HEK293T (cell line): Measurements from ENCODE around the gene RAD51B.

Source experiments
- CTCF ChIA-PET: fragments of 350-600 bp; formaldehyde crosslinking; extraction: SDS; loops from one replicate; lab custom pipeline; 2021; ENCODE audit warnings: antibody characterized with exemption, inconsistent platforms; lab: Yijun Ruan, JAX
- POLR2A ChIA-PET: fragments of 350-600 bp; formaldehyde crosslinking; extraction: SDS; loops from one replicate; lab custom pipeline; 2020; ENCODE audit warnings: antibody characterized with exemption, inconsistent platforms; lab: Yijun Ruan, JAX
- DNase-seq: peaks from one replicate; pipeline ENCODE4 v3.0.0; 2012; ENCODE audit warnings: mixed read lengths; ENCODE audit errors: extremely low spot score
- ARNT ChIP-seq: fragments of 450-650 bp; IDR thresholded peaks from 2 replicates; pipeline ENCODE4 v1.6.1; 2017; ENCODE audit warnings: mild to moderate bottlenecking
- BHLHE40 ChIP-seq: fragments of 450-650 bp; IDR thresholded peaks from 2 replicates; pipeline ENCODE4 v1.6.1; 2016; ENCODE audit warnings: mild to moderate bottlenecking, moderate library complexity, borderline replicate concordance
- CTBP1 ChIP-seq: fragments of 450-650 bp; IDR thresholded peaks from 2 replicates; pipeline ENCODE4 v1.6.1; 2016; ENCODE audit warnings: borderline replicate concordance
- ELF4 ChIP-seq: fragments of 450-650 bp; IDR thresholded peaks from 2 replicates; pipeline ENCODE4 v1.6.1; 2017; ENCODE audit warnings: antibody characterized with exemption
- FOXA1 ChIP-seq: fragments of 450-650 bp; IDR thresholded peaks from 2 replicates; pipeline ENCODE4 v1.6.1; 2016; ENCODE audit warnings: mild to moderate bottlenecking
- FOXK2 ChIP-seq: fragments of 450-650 bp; IDR thresholded peaks from 2 replicates; pipeline ENCODE4 v1.6.1; 2016; ENCODE audit warnings: mild to moderate bottlenecking
- FOXM1 ChIP-seq: fragments of 450-650 bp; IDR thresholded peaks from 2 replicates; pipeline ENCODE4 v1.6.1; 2017; ENCODE audit warnings: mild to moderate bottlenecking, borderline replicate concordance
- HDGF ChIP-seq: fragments of 450-650 bp; IDR thresholded peaks from 2 replicates; pipeline ENCODE4 v1.6.1; 2017; ENCODE audit warnings: antibody characterized with exemption, borderline replicate concordance
- L3MBTL2 ChIP-seq: fragments of 450-650 bp; conservative IDR thresholded peaks from 2 replicates; pipeline ENCODE4 v1.6.1; 2016; ENCODE audit warnings: mild to moderate bottlenecking
- LEF1 ChIP-seq: fragments of 450-650 bp; IDR thresholded peaks from 2 replicates; pipeline ENCODE4 v1.6.1; 2017; ENCODE audit warnings: mild to moderate bottlenecking, borderline replicate concordance
- NFRKB ChIP-seq: fragments of 450-650 bp; IDR thresholded peaks from 2 replicates; pipeline ENCODE4 v1.6.1; 2016; ENCODE audit warnings: mild to moderate bottlenecking, moderate library complexity
- SP1 ChIP-seq: fragments of 450-650 bp; IDR thresholded peaks from 2 replicates; pipeline ENCODE4 v1.6.1; 2017
- SUZ12 ChIP-seq: fragments of 450-650 bp; IDR thresholded peaks from 2 replicates; pipeline ENCODE4 v1.6.1; 2016; ENCODE audit warnings: mild to moderate bottlenecking
- TARDBP ChIP-seq: fragments of 450-650 bp; IDR thresholded peaks from 2 replicates; pipeline ENCODE4 v1.6.1; 2016
- ZNF384 ChIP-seq: fragments of 450-650 bp; IDR thresholded peaks from 2 replicates; pipeline ENCODE4 v1.6.1; 2016
- TF ChIP-seq, protein P1 (sequence below): fragments of 450-650 bp; IDR thresholded peaks from 2 replicates; pipeline ENCODE4 v1.6.1; 2016

RAD51B gene

DNA sequence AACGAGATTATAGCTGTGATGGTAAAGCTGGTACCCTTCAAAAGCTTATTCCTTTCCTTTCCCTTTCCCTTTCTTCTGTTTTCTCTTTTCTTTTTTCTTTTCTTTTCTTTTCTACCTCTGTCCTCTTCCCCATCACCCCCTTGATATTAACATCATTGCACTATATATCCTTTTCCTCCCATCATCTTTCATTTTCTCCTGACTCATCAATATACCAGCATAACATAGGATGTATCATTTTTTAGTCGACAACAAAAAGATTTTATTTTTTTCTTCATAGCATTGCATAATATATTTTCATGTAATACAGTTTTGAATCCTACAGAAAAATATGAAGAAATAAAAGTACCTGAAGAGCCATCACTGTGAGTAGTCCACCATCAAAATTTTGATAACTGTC lies 230.6 kb downstream of the RAD51B start:
- TF ChIP-seq FOXA1: no peak
- no peak for TF ChIP-seq NFRKB
- TF ChIP-seq L3MBTL2: no peak
- no peak for TF ChIP-seq FOXK2
- no peak for TF ChIP-seq ELF4
- TF ChIP-seq FOXM1: no peak
- TF ChIP-seq TARDBP: no peak
- TF ChIP-seq SUZ12: no peak
- TF ChIP-seq, protein P1, sequence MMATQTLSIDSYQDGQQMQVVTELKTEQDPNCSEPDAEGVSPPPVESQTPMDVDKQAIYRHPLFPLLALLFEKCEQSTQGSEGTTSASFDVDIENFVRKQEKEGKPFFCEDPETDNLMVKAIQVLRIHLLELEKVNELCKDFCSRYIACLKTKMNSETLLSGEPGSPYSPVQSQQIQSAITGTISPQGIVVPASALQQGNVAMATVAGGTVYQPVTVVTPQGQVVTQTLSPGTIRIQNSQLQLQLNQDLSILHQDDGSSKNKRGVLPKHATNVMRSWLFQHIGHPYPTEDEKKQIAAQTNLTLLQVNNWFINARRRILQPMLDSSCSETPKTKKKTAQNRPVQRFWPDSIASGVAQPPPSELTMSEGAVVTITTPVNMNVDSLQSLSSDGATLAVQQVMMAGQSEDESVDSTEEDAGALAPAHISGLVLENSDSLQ: no peak
- no peak for TF ChIP-seq HDGF
- no peak for TF ChIP-seq CTBP1
- no peak for TF ChIP-seq SP1
- CTCF ChIA-PET: no interaction called here
- POLR2A ChIA-PET: no interaction called here
- no peak for DNase-seq

DNA sequence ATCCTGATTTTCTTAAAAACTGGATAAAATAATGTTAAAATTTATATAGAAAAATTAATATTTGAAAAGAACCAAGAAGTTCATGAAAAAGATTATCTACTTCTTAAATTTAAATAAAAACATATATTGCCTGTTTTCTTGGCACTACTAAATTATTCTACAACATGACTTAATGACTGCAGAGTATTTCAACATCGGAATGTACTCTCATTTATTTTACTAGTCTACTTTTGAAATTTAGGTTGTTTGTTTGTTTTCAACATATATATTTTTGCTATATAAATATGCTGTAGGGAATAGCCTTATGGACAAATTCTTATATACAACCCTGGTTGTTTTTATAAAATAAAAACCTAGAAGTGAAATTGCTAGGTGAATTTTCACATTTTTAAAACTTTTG lies 231.6 kb downstream of the RAD51B start:
- CTCF ChIA-PET: no interaction called here
- POLR2A ChIA-PET: no interaction called here

DNA sequence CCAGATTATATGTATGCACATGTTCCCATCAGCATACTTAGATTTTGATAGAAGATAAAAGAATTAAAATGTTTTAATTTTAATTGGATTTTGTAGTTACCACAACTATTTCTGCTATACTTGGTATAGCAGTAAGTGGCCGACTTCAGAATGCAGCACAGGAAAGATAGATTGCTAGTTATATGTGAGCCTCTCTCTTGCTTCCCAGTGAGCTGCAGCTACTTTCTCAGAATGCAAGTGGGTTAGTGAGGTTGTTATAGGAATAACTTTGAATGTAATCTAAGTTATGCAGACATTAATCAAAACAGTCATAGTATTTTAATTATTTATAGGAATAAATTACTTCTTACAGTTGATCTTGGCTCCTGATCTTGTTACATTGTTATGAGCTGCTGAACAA lies 240.6 kb downstream of the RAD51B start:
- TF ChIP-seq TARDBP (no peak), SUZ12 (no peak), ZNF384 (no peak), L3MBTL2 (no peak), LEF1 (no peak), FOXK2 (no peak), SP1 (no peak), NFRKB (no peak), CTBP1 (no peak), BHLHE40 (no peak), FOXM1 (no peak), FOXA1 (no peak), ELF4 (no peak), HDGF (no peak)
- TF ChIP-seq, protein P1: no peak
- no peak for DNase-seq
- ChIA-PET CTCF (no interaction called here), POLR2A (no interaction called here)

More for the DNA sequence above, 231.6 kb downstream of the RAD51B start:
- DNase-seq: no peak
- no peak for TF ChIP-seq SP1
- TF ChIP-seq NFRKB: no peak
- no peak for TF ChIP-seq SUZ12
- no peak for TF ChIP-seq CTBP1
- no peak for TF ChIP-seq LEF1
- TF ChIP-seq BHLHE40: no peak
- no peak for TF ChIP-seq HDGF
- no peak for TF ChIP-seq L3MBTL2
- TF ChIP-seq TARDBP: no peak
- no peak for TF ChIP-seq ARNT
- TF ChIP-seq FOXA1: no peak
- TF ChIP-seq, protein P1: no peak
- no peak for TF ChIP-seq ELF4
- TF ChIP-seq FOXM1: no peak
- no peak for TF ChIP-seq ZNF384
- no peak for TF ChIP-seq FOXK2

DNA sequence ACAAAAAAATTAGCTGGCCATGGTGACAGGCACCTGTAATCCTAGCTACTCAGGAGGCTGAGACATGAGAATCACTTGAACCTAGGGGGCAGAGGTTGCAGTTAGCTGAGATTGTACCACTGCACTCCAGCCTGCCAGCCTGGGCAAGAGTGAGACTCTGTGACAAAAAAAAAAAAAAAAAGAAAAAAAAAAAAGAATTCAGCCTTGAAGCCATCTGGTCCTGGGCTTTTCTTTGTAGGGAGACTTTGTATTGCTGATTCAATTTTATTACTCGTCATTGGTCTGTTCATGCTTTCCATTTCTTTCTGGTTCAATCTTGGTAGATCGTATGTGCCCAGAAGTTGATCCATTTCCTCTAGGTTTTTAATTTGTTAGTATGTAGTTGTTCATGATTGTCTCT lies 243.1 kb downstream of the RAD51B start:
- no peak for DNase-seq
- no peak for TF ChIP-seq FOXA1
- TF ChIP-seq SP1: no peak
- TF ChIP-seq CTBP1: no peak
- TF ChIP-seq ZNF384: no peak
- no peak for TF ChIP-seq LEF1
- TF ChIP-seq HDGF: no peak
- TF ChIP-seq ARNT: no peak
- no peak for TF ChIP-seq FOXM1
- no peak for TF ChIP-seq NFRKB
- TF ChIP-seq BHLHE40: no peak
- no peak for TF ChIP-seq FOXK2
- no peak for TF ChIP-seq L3MBTL2
- no peak for TF ChIP-seq ELF4
- CTCF ChIA-PET: no interaction called here
- POLR2A ChIA-PET: no interaction called here

DNA sequence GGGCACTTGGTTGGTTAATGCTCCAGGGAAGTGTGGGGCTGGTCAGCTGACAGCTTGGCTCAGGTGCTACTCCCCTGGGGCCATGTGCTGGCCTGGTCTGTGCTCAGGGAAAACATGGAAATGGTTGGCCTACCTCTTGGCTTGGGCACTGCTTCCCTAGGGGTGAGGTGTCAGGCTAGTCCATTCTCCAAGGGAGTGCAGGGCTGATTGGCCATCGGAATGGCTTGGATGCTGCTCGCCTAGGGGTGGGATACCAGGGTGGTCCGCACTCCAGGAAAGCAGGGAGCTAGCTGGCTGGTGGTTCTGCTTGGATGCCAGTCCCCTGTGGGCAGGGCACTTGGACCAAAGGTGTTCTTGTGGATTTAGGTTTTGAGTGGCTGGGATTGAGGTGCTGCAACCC lies 245.7 kb downstream of the RAD51B start:
- DNase-seq: no peak
- ChIA-PET POLR2A (no interaction called here), CTCF (no interaction called here)
- TF ChIP-seq FOXA1 (no peak), ZNF384 (no peak), FOXM1 (no peak), CTBP1 (no peak), BHLHE40 (no peak)

DNA sequence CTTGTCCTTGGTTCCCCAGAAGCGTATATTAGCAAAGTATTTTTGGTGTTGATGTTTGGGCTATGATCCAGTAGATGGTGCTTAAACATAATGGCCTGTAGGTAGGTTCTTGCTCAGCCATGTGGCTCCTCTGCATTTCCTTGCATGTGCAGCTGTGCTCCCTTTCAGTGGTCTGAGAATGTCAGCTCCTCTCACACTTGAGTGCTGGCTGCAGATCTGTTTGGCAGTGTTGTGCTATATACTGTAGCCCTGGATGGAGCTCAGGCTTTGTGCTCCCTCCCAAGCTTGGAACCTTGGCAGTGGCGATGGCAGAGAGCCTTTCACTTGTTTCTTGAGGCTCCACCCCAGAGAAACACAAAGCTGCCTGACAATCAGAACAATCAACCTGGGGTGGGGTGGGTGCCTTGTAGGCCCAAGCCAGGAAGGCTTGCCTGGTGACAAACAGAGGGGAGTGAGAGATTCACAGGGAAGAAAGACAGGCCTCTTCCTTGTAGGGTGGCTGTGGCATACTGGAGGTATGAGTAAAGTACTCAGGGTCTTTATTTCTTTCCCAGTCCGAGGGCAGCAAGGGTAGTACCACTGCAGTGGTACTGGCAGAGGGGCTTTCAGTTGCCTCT lies 255.3 kb downstream of the RAD51B start:
- no peak for DNase-seq
- ChIA-PET CTCF (interaction anchor here (1.2 kb wide), 1 partner anchor 141 kb away, joined by 3 read pairs; no protein-coding TSS in a partner anchor), POLR2A (no interaction called here)
- TF ChIP-seq SUZ12 (no peak), CTBP1 (no peak), BHLHE40 (no peak), ZNF384 (no peak), FOXA1 (no peak)
